Endometrium (tissue), 2 donors: ENCODE results near the gene PRAMEF7.
A peak's percentile ranks its signal among the peaks of the same experiment; 100 is the strongest.
"Not testable (repeated sequence)": the region's sequence is repeated elsewhere in the genome, so short reads cannot be mapped to it uniquely, and the experiment has no call there.

Experiments used
- FAIRE-seq: peaks from 2 replicates; lab custom pipeline; 2012; peaks lifted over from hg19 to GRCh38; lab: Jason Lieb, UNC
- donor health status: control.
- donor health status: control.

Gene PRAMEF7

DNA sequence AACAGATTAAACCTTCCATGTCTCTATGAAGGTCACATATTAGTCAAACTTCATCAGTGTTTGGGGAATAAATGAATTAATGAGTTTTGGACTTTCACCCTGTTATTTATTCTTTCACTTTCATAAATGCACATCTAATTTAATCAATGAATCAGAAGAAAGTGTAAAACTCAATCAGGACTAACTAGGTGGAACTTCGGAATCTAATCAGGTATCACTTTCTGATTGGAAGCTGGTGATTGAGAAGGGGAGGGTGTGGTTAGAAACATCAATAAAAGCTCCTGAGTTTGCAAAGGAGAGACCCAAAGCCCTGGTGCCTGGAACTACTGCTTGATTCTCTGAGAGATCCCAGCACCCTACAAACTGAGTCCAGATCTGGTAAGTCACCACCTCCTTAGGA lies at the start of gene PRAMEF7:
TSS of gene PRAMEF7 (plus strand) at position 301 of the 400 bp plus-strand sequence. CDS start 1,083 bp downstream, outside the sequence.
- FAIRE-seq = not testable (repeated sequence)

DNA sequence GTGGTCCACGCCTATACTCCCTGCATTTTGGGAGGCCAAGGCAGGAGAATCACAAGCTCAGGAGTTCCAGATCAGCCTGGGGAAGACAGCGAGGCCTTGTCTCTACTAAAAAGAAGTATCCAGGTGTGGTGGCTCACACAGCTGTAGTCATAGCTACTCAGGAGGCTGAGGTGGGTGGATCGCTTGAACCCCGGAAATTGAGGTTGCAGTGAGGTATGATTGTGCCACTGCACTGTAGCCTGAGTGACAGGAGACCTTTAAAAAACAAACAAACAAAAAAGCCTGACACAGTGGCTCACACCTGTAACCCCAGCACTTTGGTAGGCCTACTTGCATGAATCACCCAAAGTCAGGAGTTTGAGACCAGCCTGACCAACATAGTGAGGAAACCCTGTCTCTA lies 38.0 kb upstream of the PRAMEF7 start:
- not testable (repeated sequence) for FAIRE-seq

DNA sequence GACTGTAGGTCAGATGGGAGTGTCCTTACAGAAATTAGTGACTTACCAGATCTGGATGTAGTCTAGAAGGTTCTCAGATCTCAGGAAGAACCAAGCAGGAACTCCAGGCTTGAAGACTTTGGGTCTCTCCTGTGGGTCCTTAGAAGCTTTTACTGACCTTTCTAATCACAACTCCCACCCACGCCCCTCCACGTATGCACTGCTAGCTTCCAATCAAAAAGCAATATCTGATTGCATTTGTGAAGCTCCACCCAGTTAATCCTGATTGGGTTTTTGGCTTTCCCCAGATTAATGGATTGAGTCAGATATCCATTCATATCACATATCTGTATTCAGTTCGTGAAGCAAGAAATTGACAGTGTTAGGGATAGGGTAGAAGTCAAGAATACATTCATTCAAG lies 30.3 kb upstream of the PRAMEF7 start, which contains the start of gene PRAMEF4:
TSS of gene PRAMEF4 (minus strand) at position 101 of the 400 bp plus-strand sequence. CDS start 2,807 bp downstream, outside the sequence.
- FAIRE-seq = not testable (repeated sequence)

- FAIRE-seq = not testable (repeated sequence)
Measured at GRCh38 chr1:12898170-12898569, 18.2 kb upstream of the PRAMEF7 start, which contains the start of gene PRAMEF10. PRAMEF10 (minus strand) TSS chr1:12898270; CDS start chr1:12895847, 2,423 bp downstream.

GRCh38 chr1:12899186-12899585 lies 17.2 kb upstream of the PRAMEF7 start:
- not testable (repeated sequence) for FAIRE-seq

DNA sequence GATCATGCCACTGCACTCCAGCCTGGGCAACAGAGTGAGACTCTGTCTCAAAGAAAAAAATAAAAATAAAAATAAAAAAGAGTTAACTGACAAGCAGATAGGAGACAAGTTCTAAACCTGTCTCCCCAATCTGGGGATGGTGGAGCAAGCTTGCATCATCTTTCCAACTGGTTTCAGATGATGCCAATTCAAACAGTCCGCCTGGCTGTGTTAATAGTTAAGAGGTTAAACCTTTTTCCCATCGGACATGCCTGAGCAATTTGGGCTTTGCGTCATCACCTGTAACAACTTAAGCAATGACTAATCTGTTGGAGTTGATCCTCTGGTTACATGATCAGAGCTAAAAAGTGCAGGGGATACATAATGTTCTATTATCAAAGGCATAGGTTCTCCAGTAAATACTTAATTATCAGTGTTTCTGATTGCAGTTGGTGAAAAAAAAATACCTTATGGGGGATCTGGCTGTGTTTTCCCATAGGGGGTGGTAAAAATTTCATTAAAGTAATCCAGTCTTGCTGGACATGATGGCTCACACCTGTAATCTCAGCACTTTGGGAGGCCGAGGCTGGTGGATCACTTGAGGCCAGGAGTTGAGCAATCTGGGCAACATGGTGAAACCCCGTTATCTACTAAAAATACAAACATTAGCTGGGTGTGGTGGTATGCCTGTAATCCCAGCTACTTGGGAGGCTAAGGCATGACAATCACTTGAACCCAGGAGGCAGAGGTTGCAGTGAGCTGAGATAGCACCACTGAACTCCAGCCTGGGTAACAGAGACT lies 12.4 kb upstream of the PRAMEF7 start:
- FAIRE-seq = not testable (repeated sequence)

- FAIRE-seq = peak; percentile 21
Measured at GRCh38 chr1:12921749-12922148, 5.3 kb downstream of the PRAMEF7 start.

DNA sequence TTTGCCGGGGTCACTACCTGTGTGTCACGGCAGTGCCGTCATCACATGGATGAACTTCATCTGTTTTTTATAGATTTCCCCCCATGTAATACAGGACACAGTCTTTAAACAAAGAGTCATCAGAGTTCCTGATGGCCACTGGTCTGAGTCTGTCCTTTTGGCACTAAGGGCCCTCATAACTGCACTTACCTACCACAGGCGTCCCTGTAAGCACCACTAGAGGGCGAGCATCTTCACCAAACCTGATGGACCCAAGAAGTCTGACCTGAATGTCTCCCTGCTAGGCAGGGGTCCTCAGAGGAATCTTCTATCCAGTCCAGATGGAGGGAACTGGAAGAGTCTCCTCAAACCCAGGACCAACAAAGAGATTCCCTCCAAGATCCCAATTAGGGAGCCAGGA lies 8.0 kb downstream of the PRAMEF7 start:
- FAIRE-seq = not testable (repeated sequence)

GRCh38 chr1:12947480-12947879 lies 31.1 kb downstream of the PRAMEF7 start, which contains the start of gene PRAMEF6:
PRAMEF6 (minus strand) TSS chr1:12947580; CDS start chr1:12942518, 5,062 bp downstream.
- FAIRE-seq = not testable (repeated sequence)
